ENCODE measurements around the gene CLEC19A.

Gene CLEC19A

GRCh38 chr16:19288872-19289799, 3.6 kb downstream of the CLEC19A start:
- ChIA-PET POLR2A (no interaction called here), CTCF (no interaction called here)
- no peak overlapping the region for H3K4me3 ChIP-seq (ENCODE audit: low read depth, low read length)
- DNase-seq (ENCODE audit: low read depth, low spot score): no peak
- TF ChIP-seq, protein P1, sequence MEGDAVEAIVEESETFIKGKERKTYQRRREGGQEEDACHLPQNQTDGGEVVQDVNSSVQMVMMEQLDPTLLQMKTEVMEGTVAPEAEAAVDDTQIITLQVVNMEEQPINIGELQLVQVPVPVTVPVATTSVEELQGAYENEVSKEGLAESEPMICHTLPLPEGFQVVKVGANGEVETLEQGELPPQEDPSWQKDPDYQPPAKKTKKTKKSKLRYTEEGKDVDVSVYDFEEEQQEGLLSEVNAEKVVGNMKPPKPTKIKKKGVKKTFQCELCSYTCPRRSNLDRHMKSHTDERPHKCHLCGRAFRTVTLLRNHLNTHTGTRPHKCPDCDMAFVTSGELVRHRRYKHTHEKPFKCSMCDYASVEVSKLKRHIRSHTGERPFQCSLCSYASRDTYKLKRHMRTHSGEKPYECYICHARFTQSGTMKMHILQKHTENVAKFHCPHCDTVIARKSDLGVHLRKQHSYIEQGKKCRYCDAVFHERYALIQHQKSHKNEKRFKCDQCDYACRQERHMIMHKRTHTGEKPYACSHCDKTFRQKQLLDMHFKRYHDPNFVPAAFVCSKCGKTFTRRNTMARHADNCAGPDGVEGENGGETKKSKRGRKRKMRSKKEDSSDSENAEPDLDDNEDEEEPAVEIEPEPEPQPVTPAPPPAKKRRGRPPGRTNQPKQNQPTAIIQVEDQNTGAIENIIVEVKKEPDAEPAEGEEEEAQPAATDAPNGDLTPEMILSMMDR (IDR thresholded peaks at IDR 0.05; ENCODE audit: insufficient read depth, low read length, missing control alignments): no peak

DNA sequence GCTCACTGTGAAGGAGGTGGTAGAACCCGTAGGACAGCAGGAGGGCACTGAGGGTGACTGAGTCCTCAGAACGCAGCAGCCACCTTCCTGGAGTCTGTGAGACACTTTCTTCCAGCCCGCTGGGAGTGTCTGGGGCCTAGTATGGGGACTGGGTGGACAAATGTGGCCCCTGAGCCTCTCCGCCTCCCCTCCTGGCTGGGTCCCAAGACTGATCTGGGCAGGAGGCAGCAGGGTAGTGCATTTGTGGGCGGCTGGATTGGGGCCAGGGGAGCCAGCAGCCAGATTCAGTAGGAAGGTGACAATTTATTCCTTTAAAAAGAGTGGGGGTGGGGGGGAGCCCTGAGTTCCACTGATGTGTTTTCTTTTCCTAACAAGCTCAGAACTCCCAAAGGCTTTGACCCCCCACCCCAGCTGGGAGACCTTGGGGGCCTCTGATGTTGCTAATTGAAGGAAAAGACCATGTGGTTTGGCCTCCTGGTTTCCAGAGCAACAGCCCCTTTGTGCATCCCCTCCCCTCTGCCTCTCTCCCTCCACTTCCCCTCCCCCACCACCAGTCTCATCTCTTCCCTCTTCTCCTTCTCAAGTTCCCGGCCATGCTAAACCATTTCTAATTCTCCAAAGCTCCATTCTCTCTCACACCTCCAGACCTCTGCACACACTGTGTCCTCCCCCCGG, 4.4 kb downstream of the CLEC19A start:
- no peak overlapping the region for H3K4me3 ChIP-seq (ENCODE audit: low read depth, low read length)
- no peak for DNase-seq (ENCODE audit: low read depth, low spot score)
- ChIA-PET CTCF (no interaction called here), POLR2A (no interaction called here)
- TF ChIP-seq, protein P1 (IDR thresholded peaks at IDR 0.05; ENCODE audit: insufficient read depth, low read length, missing control alignments): no peak

GRCh38 chr16:19290860-19291259, 5.3 kb downstream of the CLEC19A start:
- ChIA-PET CTCF (no interaction called here), POLR2A (no interaction called here)
- TF ChIP-seq, protein P1 (IDR thresholded peaks at IDR 0.05; ENCODE audit: insufficient read depth, low read length, missing control alignments): no peak
- no peak overlapping the region for H3K4me3 ChIP-seq (ENCODE audit: low read depth, low read length)
- DNase-seq (ENCODE audit: low read depth, low spot score): no peak

DNA sequence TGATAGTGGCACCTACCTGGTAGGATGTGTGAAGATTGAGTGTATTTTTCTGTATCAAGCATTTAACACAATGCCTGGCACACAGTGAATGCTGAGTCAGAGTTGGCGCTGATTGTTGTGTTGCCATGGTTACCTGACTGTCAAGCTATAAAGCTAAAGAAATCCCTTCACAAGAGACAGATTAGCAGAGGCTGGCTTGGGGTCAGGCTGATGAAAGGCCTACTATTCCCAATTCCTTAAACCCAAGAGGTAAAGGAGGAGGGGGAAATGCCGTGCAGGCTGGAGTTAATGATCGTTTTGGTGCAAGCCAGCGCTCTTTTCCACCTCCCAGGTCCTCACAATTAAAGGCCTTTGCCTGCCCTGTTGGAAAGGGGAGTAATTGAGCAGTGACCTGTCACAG, 5.9 kb downstream of the CLEC19A start:
- DNase-seq (ENCODE audit: low read depth, low spot score): no peak
- ChIA-PET CTCF (no interaction called here), POLR2A (no interaction called here)
- TF ChIP-seq, protein P1 (IDR thresholded peaks at IDR 0.05; ENCODE audit: insufficient read depth, low read length, missing control alignments): no peak
- H3K4me3 ChIP-seq (ENCODE audit: low read depth, low read length): no peak overlapping the region

- ChIA-PET CTCF (interaction anchor here (0.9 kb wide), 1 partner anchor 206 kb away, joined by 3 read pairs; no protein-coding TSS in a partner anchor), POLR2A (no interaction called here)
- DNase-seq (ENCODE audit: low read depth, low spot score): no peak
- no peak overlapping the region for H3K4me3 ChIP-seq (ENCODE audit: low read depth, low read length)
- TF ChIP-seq, protein P1 (IDR thresholded peaks at IDR 0.05; ENCODE audit: insufficient read depth, low read length, missing control alignments): no peak
These were observed 6.7 kb downstream of the CLEC19A start for GRCh38 chr16:19292186-19292585.

DNA sequence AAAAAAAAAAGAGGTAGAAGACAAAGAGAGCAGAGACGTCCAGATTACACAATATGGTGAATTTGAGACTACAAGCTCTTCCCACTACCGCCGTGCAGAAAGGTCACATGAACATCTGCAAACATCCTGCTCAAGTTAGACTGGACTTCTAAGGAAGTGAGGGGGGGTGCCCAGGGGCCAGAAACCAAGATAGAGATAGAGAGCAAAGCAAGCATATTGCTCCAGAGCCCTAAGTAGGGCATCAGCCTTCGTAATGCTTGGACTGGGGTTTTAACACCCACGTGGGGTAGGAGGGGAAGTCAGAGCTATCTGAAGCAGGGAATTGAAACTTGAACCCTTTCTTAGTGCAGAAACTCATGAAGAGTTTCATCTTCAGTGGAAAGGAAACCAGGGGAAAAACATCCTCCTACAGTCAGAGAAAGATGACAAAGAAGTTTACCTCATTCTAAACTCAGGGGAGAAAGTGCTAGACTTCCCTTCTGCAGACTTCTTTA, 8.7 kb downstream of the CLEC19A start:
- CTCF ChIA-PET: no interaction called here
- H3K4me3 ChIP-seq (ENCODE audit: low read depth, low read length): no peak overlapping the region
- DNase-seq (ENCODE audit: low read depth, low spot score): no peak
- TF ChIP-seq, protein P1 (IDR thresholded peaks at IDR 0.05; ENCODE audit: insufficient read depth, low read length, missing control alignments): no peak
- POLR2A ChIA-PET: no interaction called here

All from AG04449 (cell line).